ENCODE data around the gene GRB7.

GRB7 gene

GRCh38 chr17:39737760-39738567, at the start of gene GRB7:
GRB7 (plus strand) TSS chr17:39737938; CDS start chr17:39742302, 4,364 bp downstream.
- in situ Hi-C loops (cut with MboI; ENCODE audit: low sequenced_read_pairs, unreplicated experiment), result no loop called here
- peak; percentile 63 for DNase-seq (ENCODE audit: low spot score)

GRCh38 chr17:39688475-39688835, 49.3 kb upstream of the GRB7 start:
- DNase-seq (ENCODE audit: low spot score), result no peak
- in situ Hi-C loops (cut with MboI; ENCODE audit: low sequenced_read_pairs, unreplicated experiment), result no loop called here
- TF ChIP-seq CTCF (IDR thresholded peaks at IDR 0.05; ENCODE audit: borderline replicate concordance, control extremely low read depth, extremely low read depth, insufficient read depth, missing control alignments), result no peak

More at GRCh38 chr17:39737760-39738567, at the start of gene GRB7:
- no peak for TF ChIP-seq CTCF (IDR thresholded peaks at IDR 0.05; ENCODE audit: borderline replicate concordance, control extremely low read depth, extremely low read depth, insufficient read depth, missing control alignments)

- in situ Hi-C loops (cut with MboI; ENCODE audit: low sequenced_read_pairs, unreplicated experiment), result no loop called here
- DNase-seq (ENCODE audit: low spot score), result no peak
- TF ChIP-seq CTCF (IDR thresholded peaks at IDR 0.05; ENCODE audit: borderline replicate concordance, control extremely low read depth, extremely low read depth, insufficient read depth, missing control alignments), result no peak
Observed at GRCh38 chr17:39688945-39689344, 48.8 kb upstream of the GRB7 start.

- in situ Hi-C loops (cut with MboI; ENCODE audit: low sequenced_read_pairs, unreplicated experiment), result no loop called here
- no peak for TF ChIP-seq CTCF (IDR thresholded peaks at IDR 0.05; ENCODE audit: borderline replicate concordance, control extremely low read depth, extremely low read depth, insufficient read depth, missing control alignments)
- no peak for DNase-seq (ENCODE audit: low spot score)
Observed at GRCh38 chr17:39694593-39694992, 43.1 kb upstream of the GRB7 start.

GRCh38 chr17:39695089-39695474, 42.7 kb upstream of the GRB7 start:
- no peak for DNase-seq (ENCODE audit: low spot score)
- no peak for TF ChIP-seq CTCF (IDR thresholded peaks at IDR 0.05; ENCODE audit: borderline replicate concordance, control extremely low read depth, extremely low read depth, insufficient read depth, missing control alignments)
- in situ Hi-C loops (cut with MboI; ENCODE audit: low sequenced_read_pairs, unreplicated experiment), result no loop called here

- no peak for DNase-seq (ENCODE audit: low spot score)
- no peak for TF ChIP-seq CTCF (IDR thresholded peaks at IDR 0.05; ENCODE audit: borderline replicate concordance, control extremely low read depth, extremely low read depth, insufficient read depth, missing control alignments)
- in situ Hi-C loops (cut with MboI; ENCODE audit: low sequenced_read_pairs, unreplicated experiment), result no loop called here
Observed at GRCh38 chr17:39696731-39697130, 41.0 kb upstream of the GRB7 start.

Measured in GM13976 (cell line).